Trophoblast cell (in vitro differentiated cells and primary cell): Measurements from ENCODE around the gene TOM1L2.

Source experiments
- DNase-seq, 2 donors: peaks; one replicate each; pipeline ENCODE4 v3.0.0-alpha.2; 2016
- H2AFZ ChIP-seq: 2 replicates; pipeline ENCODE4 v1.6.1; 2013; ENCODE audit warnings: low read length, moderate library complexity, mild to moderate bottlenecking; ENCODE audit not compliant: insufficient read depth, poor library complexity
- H2AK5ac ChIP-seq: 2 replicates; pipeline ENCODE4 v1.6.1; 2013; ENCODE audit warnings: mild to moderate bottlenecking, low read length
- H2BK120ac ChIP-seq: 2 replicates; pipeline ENCODE4 v1.6.1; 2013; ENCODE audit warnings: low read length, mild to moderate bottlenecking, moderate library complexity; ENCODE audit not compliant: insufficient read depth, poor library complexity
- H2BK12ac ChIP-seq: 2 replicates; pipeline ENCODE4 v1.6.1; 2013; ENCODE audit warnings: mild to moderate bottlenecking, low read length, moderate library complexity
- H2BK5ac ChIP-seq: 2 replicates; pipeline ENCODE4 v1.6.1; 2013; ENCODE audit warnings: low read length, low read depth, moderate library complexity, mild to moderate bottlenecking; ENCODE audit not compliant: poor library complexity
- H3K14ac ChIP-seq: 2 replicates; pipeline ENCODE4 v1.6.1; 2013; ENCODE audit warnings: mild to moderate bottlenecking, low read length
- H3K18ac ChIP-seq: 2 replicates; pipeline ENCODE4 v1.6.1; 2013; ENCODE audit warnings: mild to moderate bottlenecking, low read length
- H3K23ac ChIP-seq: 2 replicates; pipeline ENCODE4 v1.6.1; 2013; ENCODE audit warnings: low read length
- H3K27ac ChIP-seq: 2 replicates; pipeline ENCODE4 v1.5.1; 2013; ENCODE audit warnings: low read depth, mild to moderate bottlenecking, inconsistent platforms, low read length, moderate library complexity
- H3K27me3 ChIP-seq: 2 replicates; pipeline ENCODE4 v1.6.1; 2013; ENCODE audit warnings: inconsistent platforms, mild to moderate bottlenecking, low read length, moderate library complexity; ENCODE audit not compliant: insufficient read depth
- H3K36me3 ChIP-seq, 2 experiments: 1 replicate in 1 of 2; 2 replicates in 1 of 2; pipeline ENCODE4 v1.6.1; 2013; ENCODE audit warnings: low read length in 2 of 2, mild to moderate bottlenecking in 2 of 2, moderate library complexity in 1 of 2; ENCODE audit not compliant: insufficient read depth in 2 of 2, control insufficient read depth in 1 of 2
- H3K4ac ChIP-seq: 2 replicates; pipeline ENCODE4 v1.6.1; 2013; ENCODE audit warnings: low read depth, mild to moderate bottlenecking, low read length, moderate library complexity
- H3K4me1 ChIP-seq, 2 experiments: 1 replicate in 1 of 2; 2 replicates in 1 of 2; pipeline ENCODE4 v1.6.1; 2013; ENCODE audit warnings: low read length in 2 of 2, mild to moderate bottlenecking in 2 of 2, moderate library complexity in 1 of 2; ENCODE audit not compliant: insufficient read depth in 2 of 2, control insufficient read depth in 1 of 2
- H3K4me2 ChIP-seq: 2 replicates; pipeline ENCODE4 v1.6.1; 2013; ENCODE audit warnings: inconsistent platforms, mild to moderate bottlenecking, low read length, moderate library complexity
- H3K4me3 ChIP-seq: 2 replicates; pipeline ENCODE4 v1.5.1; 2013; ENCODE audit warnings: mild to moderate bottlenecking, low read depth, low read length, inconsistent platforms
- H3K79me1 ChIP-seq: one replicate; pipeline ENCODE4 v1.6.1; 2013; ENCODE audit warnings: low read length
- H3K79me2 ChIP-seq: 2 replicates; pipeline ENCODE4 v1.6.1; 2013; ENCODE audit warnings: low read length, mild to moderate bottlenecking; ENCODE audit not compliant: control insufficient read depth, insufficient read depth, poor library complexity
- H3K9ac ChIP-seq: 2 replicates; pipeline ENCODE4 v1.6.1; 2013; ENCODE audit warnings: mild to moderate bottlenecking, low read length
- H3K9me3 ChIP-seq: 2 replicates; pipeline ENCODE4 v1.6.1; 2013; ENCODE audit warnings: low read depth, mild to moderate bottlenecking, control low read depth, inconsistent platforms, low read length; ENCODE audit not compliant: insufficient read depth
- H4K12ac ChIP-seq: 2 replicates; pipeline ENCODE4 v1.6.1; 2013; ENCODE audit warnings: low read depth, mild to moderate bottlenecking, low read length, moderate library complexity
- H4K8ac ChIP-seq: 2 replicates; pipeline ENCODE4 v1.6.1; 2013; ENCODE audit warnings: low read depth, mild to moderate bottlenecking, low read length, moderate library complexity
- H4K91ac ChIP-seq: one replicate; pipeline ENCODE4 v1.6.1; 2013; ENCODE audit warnings: low read depth, mild to moderate bottlenecking, low read length, moderate library complexity
- WGBS: extraction: QIAGEN DNeasy Blood & Tissue Kit; methylation state at CpG from one replicate; pipeline ENCODE4 v1.1.7; 2013; ENCODE audit warnings: missing lambda C conversion rate; ENCODE audit not compliant: insufficient read length, insufficient coverage; ENCODE audit errors: extremely low coverage; 5-methylcytosine and 5-hydroxymethylcytosine counted together

The TOM1L2 gene

GRCh38 chr17:17847726-17848125, 124.5 kb downstream of the TOM1L2 start:
- H3K14ac ChIP-seq, result no peak overlapping the region
- no CpG with 5 or more reads among the region's 5 CpGs for WGBS
- no peak overlapping the region for H3K9ac ChIP-seq

GRCh38 chr17:17847118-17847689, 125.0 kb downstream of the TOM1L2 start:
- no peaks in the 10 kb centered on the region for H3K79me2 ChIP-seq
- no CpG with 5 or more reads among the region's 17 CpGs for WGBS

More at GRCh38 chr17:17847726-17848125, 124.5 kb downstream of the TOM1L2 start:
- H2AK5ac ChIP-seq, result no peak overlapping the region
- no peaks in the 10 kb centered on the region for H3K4me1 ChIP-seq
- H3K27me3 ChIP-seq, result no peaks in the 10 kb centered on the region
- no peak overlapping the region for H3K18ac ChIP-seq
- H4K91ac ChIP-seq, result no peak overlapping the region
- no peak overlapping the region for H4K12ac ChIP-seq
- H3K79me1 ChIP-seq, result no peaks in the 10 kb centered on the region
- no peak overlapping the region for H2AFZ ChIP-seq
- no peak overlapping the region for H2BK12ac ChIP-seq
- H3K79me2 ChIP-seq, result no peaks in the 10 kb centered on the region
- no peak overlapping the region for H3K4ac ChIP-seq
- H3K9me3 ChIP-seq, result no peaks in the 10 kb centered on the region
- no peak overlapping the region for H2BK120ac ChIP-seq
- no peak overlapping the region for H3K23ac ChIP-seq
- peaks cover 18 to 25% of the 10 kb centered on the region in 2 experiments for H3K36me3 ChIP-seq
- no peak overlapping the region for H3K4me3 ChIP-seq
- no peak overlapping the region for H2BK5ac ChIP-seq
- no peak overlapping the region for H3K4me2 ChIP-seq
- no peak overlapping the region for H4K8ac ChIP-seq
- no peak overlapping the region for H3K27ac ChIP-seq
- no peak for DNase-seq

GRCh38 chr17:17846645-17847044, 125.6 kb downstream of the TOM1L2 start:
- Histone ChIP-seq H3K18ac (no peak overlapping the region), H3K4me3 (no peak overlapping the region), H3K23ac (no peak overlapping the region), H3K27ac (no peak overlapping the region), H2BK12ac (no peak overlapping the region), H3K9me3 (no peaks in the 10 kb centered on the region), H4K8ac (no peak overlapping the region), H3K4me1 (peaks cover 3 to 10% of the 10 kb centered on the region in 2 experiments), H3K9ac (no peak overlapping the region), H3K14ac (no peak overlapping the region), H3K79me1 (peaks cover 6% of the 10 kb centered on the region), H3K4ac (no peak overlapping the region), H2AK5ac (no peak overlapping the region), H3K4me2 (no peak overlapping the region), H2BK5ac (no peak overlapping the region), H3K79me2 (no peaks in the 10 kb centered on the region), H2BK120ac (no peak overlapping the region), H3K36me3 (peaks cover 18 to 25% of the 10 kb centered on the region in 2 experiments), H3K27me3 (no peaks in the 10 kb centered on the region), H4K91ac (no peak overlapping the region), H2AFZ (no peak overlapping the region), H4K12ac (no peak overlapping the region)
- no CpG with 5 or more reads among the region's 8 CpGs for WGBS
- no peak for DNase-seq

More at GRCh38 chr17:17847118-17847689, 125.0 kb downstream of the TOM1L2 start:
- DNase-seq, result no peak
- no peaks in the 10 kb centered on the region for H3K27me3 ChIP-seq
- H3K79me1 ChIP-seq, result peaks cover under 1% of the 10 kb centered on the region
- no peak overlapping the region for H3K4me3 ChIP-seq
- H3K23ac ChIP-seq, result no peak overlapping the region
- no peak overlapping the region for H3K4ac ChIP-seq
- H2BK5ac ChIP-seq, result no peak overlapping the region
- H2AFZ ChIP-seq, result no peak overlapping the region
- H4K91ac ChIP-seq, result no peak overlapping the region
- H2BK120ac ChIP-seq, result no peak overlapping the region
- H3K14ac ChIP-seq, result no peak overlapping the region
- no peak overlapping the region for H3K18ac ChIP-seq
- no peak overlapping the region for H4K12ac ChIP-seq
- H3K4me2 ChIP-seq, result no peak overlapping the region
- no peaks in the 10 kb centered on the region for H3K9me3 ChIP-seq
- H3K36me3 ChIP-seq, result peaks cover 18 to 25% of the 10 kb centered on the region in 2 experiments
- H3K9ac ChIP-seq, result no peak overlapping the region
- H3K4me1 ChIP-seq, result peaks cover 0 to 5% of the 10 kb centered on the region in 2 experiments
- no peak overlapping the region for H2AK5ac ChIP-seq
- no peak overlapping the region for H3K27ac ChIP-seq
- H2BK12ac ChIP-seq, result no peak overlapping the region
- no peak overlapping the region for H4K8ac ChIP-seq

GRCh38 chr17:17846003-17846402, 126.2 kb downstream of the TOM1L2 start:
- Histone ChIP-seq H3K14ac (no peak overlapping the region), H3K79me1 (peaks cover 11% of the 10 kb centered on the region), H2BK12ac (no peak overlapping the region), H3K23ac (no peak overlapping the region), H2AK5ac (no peak overlapping the region), H4K8ac (no peak overlapping the region), H3K4me2 (no peak overlapping the region), H2BK5ac (no peak overlapping the region), H3K9ac (no peak overlapping the region), H3K27me3 (no peaks in the 10 kb centered on the region), H3K18ac (no peak overlapping the region), H3K79me2 (peaks cover under 1% of the 10 kb centered on the region), H2BK120ac (no peak overlapping the region), H3K27ac (no peak overlapping the region), H4K12ac (no peak overlapping the region), H3K4ac (no peak overlapping the region), H3K9me3 (no peaks in the 10 kb centered on the region), H2AFZ (no peak overlapping the region), H4K91ac (no peak overlapping the region), H3K36me3 (peaks cover 18 to 21% of the 10 kb centered on the region in 2 experiments), H3K4me3 (no peak overlapping the region), H3K4me1 (peaks cover 9 to 16% of the 10 kb centered on the region in 2 experiments)
- DNase-seq, result no peak
- no CpG with 5 or more reads among the region's 8 CpGs for WGBS
